Fibroblast of skin of abdomen (primary cell): ENCODE data around the gene VTI1A.

Source experiments
- DNase-seq: peaks from one replicate; pipeline ENCODE4 v3.0.0-alpha.2; 2013

Gene VTI1A

GRCh38 chr10:112763916-112764520 lies 317.0 kb downstream of the VTI1A start:
- no peak for DNase-seq

- DNase-seq, result no peak
Measured at GRCh38 chr10:112765717-112766235, 318.8 kb downstream of the VTI1A start.

DNA sequence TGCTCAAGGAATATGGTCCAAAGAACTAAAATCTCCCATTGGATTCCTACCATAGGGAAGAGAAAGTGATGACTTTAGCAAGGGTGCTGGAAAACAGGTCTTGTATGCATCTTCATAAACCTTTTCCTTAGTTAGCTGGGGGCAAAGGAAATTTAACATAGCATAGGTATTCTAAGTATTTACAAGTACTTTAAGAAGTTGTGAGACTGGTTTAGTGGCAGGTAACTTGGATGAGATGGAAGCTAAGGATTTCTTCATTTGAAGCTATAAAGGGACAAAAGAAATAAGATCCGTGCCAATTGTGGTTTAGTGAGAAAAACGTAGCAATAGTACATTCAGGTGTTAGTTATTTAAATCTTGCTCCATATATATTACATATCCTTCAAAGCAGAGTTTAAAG lies 319.6 kb downstream of the VTI1A start:
- DNase-seq, result no peak

GRCh38 chr10:112767156-112767555 lies 320.1 kb downstream of the VTI1A start:
- DNase-seq, result no peak

GRCh38 chr10:112768121-112768520 lies 321.1 kb downstream of the VTI1A start:
- DNase-seq, result no peak

- DNase-seq, result no peak
Measured at GRCh38 chr10:112769081-112769480, 322.1 kb downstream of the VTI1A start.

DNA sequence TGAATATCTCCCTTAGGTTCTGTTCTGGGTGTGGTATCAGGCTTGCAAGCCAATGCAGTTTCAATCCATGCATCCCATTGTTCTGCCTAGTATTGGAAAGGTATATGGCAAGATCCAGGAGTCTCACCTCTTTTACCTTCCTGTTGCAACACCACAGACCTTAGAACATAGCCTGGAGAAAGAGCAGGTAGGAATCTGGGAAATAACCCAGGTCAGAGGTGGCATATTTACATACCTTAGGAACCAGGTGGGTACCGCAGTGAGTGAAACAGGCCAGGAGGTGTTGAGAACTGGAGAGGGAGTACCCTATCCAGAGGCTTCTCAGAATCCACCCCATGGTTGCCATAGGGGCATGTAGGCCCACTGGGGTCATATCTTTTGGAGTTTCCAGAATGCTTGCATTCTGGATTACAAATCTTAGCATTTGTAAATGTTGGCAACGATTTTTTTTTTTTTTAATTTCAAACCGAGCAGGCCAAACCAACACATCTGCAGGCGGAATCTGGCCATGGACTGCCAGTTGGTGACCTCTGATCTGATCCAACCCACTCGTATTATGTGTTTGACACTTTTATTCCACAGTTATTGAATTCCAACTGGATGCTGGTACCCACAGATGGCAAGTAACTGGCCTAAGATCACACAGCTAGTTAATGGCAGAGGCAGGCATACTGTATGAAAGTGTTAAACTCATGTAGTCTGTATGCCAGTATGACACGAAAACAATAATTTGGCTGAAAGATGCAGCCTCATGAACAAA lies 322.8 kb downstream of the VTI1A start:
- no peak for DNase-seq

DNA sequence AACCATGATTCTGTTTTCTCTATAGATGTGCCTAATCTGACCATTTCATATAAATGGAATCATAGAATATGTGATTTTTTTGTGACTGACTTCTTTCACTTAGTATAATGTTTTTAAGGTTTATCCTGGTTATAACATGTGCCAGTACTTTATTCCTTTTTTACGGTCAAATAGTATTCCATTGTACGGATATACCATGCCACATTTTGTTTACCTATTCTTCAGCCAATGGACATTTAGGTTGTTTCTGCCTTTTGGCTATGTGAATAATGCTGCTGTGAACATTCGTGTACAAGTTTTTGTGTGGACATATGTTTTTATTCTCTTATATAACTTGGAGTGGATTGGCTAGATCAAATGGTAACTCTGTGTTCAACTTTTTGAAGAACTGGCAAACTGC lies 324.7 kb downstream of the VTI1A start:
- no peak for DNase-seq

DNA sequence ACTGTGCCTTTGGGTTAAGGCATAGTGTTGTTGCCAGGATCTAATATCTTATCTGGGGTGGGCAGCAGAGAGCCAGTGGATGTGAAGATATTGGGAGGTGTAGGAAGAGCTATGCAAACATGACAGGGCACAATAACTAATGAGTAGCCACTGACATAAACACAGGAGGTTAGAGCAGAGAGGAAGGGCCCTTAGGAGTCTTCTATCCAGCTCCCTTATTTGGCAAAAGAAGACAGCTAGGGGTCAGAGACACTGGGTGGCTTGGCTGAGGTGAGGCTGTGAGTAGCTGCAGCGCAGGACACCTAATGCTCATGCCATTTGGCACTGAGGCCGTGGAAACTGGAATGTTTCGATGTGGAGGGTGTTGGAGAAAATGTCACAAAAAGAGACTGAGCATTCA lies 326.8 kb downstream of the VTI1A start:
- no peak for DNase-seq

DNA sequence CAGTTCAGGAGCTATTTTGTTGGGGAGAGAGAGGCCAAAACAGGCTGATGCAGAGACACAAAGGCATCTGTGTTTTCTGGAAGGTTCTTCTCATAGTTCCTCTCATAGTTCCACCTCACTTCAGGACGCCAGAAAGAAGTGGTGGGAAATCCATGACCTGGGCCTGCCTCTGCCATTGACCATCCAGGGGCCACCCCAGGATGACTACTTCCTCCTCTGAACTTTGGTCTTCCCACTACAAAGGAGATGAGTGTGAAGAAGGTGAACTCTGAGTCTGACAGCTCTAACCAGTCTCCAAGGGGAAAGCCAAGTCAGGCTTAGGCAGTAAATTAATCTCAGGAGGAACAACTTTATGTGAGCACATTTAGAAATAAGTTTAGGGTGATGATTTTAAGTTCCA lies 327.2 kb downstream of the VTI1A start:
- no peak for DNase-seq

DNA sequence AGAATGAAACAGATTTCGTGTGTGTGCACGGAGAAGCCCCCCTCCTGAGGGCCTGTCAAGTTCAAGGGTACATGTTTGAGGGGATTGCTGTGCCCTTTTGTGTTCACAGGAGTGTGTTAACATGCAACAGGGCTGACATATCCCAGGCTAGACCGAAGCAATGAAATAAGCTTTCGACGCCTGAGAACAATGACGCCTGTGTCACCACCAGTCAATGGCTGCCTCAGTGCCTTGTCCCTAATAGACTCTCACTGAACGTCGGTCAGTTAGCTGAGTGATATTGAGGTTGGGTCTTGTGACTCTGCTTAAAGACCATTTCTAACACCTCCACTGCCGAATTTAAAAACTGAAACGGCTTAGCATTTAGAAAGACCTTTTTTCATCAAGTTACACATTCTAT lies 327.8 kb downstream of the VTI1A start:
- DNase-seq, result no peak

- peak; percentile 49 for DNase-seq
Measured at GRCh38 chr10:112775381-112775780, 328.4 kb downstream of the VTI1A start.

GRCh38 chr10:112775892-112776674 lies 329.1 kb downstream of the VTI1A start:
- peak; percentile 30 for DNase-seq

DNA sequence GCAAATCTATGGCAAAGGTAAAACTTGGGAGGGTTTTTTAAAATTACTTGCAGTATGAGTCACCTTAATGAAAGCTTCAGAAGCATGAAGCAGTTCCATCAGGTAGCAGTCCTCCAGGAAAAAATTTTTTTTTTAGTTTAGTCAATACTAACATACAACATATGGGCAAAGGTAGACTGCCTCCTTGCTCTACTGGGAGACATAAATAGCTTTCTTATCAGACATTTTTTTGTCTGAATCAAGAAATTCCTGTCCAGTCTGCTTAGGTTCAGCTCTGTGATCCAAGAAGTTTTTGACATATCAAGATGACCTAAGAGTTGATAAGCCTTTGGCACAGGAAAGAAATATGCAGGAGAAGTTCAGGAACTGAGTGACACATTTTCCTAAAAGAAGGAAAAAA lies 331.6 kb downstream of the VTI1A start:
- peak; percentile 24 for DNase-seq

DNA sequence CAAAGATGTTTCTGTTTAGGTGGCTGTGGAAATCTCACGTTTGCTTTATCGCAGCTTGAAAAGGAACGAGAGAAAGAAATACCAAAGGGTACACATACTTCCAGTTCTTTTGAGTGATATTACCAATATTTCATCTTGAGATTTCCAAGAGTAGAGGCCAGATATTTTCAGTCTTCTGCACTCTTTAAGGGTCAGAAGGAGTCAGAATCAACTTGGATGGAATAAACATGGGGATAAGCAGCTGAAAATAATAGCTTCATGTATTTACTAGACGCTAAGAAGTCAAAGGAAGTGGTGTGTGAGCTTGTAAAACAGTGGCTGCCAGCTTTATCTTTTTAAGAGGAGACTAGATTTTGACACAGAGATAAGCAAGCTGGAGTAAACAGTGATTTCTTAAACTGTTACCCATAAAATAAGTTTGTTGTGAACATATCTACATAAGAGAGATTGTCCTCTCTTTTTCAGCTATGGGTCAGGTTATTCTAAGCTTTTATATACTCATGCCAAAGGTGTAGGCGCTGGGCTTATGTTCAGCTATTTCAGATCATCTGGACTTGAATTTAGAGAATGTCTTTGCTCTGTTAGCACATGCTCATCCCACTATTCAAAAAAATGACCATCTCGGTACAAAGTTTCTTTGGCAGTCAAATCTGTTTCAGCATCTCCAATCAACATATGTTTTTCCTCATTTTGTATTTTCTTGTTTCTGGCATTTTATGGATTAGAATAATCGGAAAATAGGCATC lies 332.2 kb downstream of the VTI1A start:
- DNase-seq, result no peak

GRCh38 chr10:112782200-112782907 lies 335.3 kb downstream of the VTI1A start:
- no peak for DNase-seq

GRCh38 chr10:112783351-112784021 lies 336.5 kb downstream of the VTI1A start:
- no peak for DNase-seq

DNA sequence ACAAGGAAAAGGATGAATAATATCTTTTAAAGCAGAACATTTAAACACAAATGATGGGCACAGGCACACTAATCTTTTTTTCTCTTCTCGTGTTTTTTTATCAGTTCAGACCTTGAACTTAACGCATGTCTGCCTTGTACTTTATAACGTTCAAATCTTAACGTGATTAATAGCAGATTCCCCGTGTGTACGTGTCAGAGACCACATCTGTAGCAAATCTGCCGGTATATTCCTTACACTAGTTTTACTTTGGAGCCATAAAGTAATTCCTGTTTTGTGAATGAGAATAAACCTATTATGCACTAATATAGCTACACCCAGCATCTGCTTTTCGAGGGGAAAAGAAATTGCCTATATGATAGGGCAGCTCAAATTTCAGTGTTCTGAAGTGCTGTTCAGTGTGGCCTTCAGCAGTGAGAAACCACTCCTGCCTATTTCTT lies 337.0 kb downstream of the VTI1A start:
- peak; percentile 10 for DNase-seq

DNA sequence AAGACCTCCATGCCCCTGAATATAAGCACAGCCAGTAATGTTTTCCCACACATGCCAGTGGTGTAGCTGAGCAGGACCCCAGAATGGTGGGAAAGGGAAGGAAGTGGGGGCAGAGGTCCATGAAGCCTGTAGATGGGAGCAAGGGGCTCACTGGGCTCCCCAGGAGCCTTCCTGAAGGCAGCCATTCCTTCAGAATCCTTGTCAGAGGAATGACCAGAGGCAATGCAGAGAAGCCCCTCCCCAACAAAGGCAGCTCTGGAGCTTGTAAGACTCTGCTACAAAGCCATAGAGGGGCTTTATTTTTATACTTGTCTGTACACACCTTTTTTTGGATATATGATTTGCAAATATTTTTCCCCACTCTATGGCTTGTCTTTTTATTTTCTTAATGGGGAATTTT lies 338.1 kb downstream of the VTI1A start:
- no peak for DNase-seq

GRCh38 chr10:112789248-112789647 lies 342.2 kb downstream of the VTI1A start:
- DNase-seq, result no peak

DNA sequence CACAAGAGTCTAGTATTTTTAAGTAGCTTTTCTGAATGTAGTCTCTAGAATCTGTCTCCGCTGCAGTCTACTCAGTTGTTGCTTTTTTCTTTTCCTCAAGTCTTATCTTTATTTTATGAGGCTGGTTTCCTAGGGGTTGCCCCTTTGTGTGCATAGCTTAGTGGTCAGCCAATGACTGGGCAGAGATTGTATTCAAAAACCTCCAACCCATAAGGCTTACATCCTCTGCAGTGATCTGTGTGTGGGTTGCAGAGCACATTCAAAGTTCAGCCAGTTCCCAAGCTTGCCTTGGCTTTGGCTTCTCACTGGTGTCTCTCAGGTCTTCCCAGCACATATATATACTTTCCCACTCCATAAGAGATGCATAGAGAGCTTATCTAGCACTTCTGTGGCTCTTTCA lies 343.0 kb downstream of the VTI1A start:
- no peak for DNase-seq
